Transverse colon (tissue), 4 donors: ENCODE data around the gene DCAF11. TPM values are rescaled to one million over a fixed set of nuclear protein-coding genes. Genes with fewer than 3 reads are reported as not detected.

Source experiments
- DNase-seq: peaks from one replicate; pipeline ENCODE4 v3.0.0-alpha.2; 2019
- H3K27ac ChIP-seq, 4 donors: fragments of 200-600 bp; sonication (generic); 2 replicates each; pipeline ENCODE4 v1.5.1; 2016 to 2018; ENCODE audit warnings: inconsistent platforms in 4 of 4
- H3K27me3 ChIP-seq: fragments of 200-600 bp; sonication (generic); 2 replicates; pipeline ENCODE4 v1.5.1; 2017; ENCODE audit warnings: inconsistent platforms
- H3K36me3 ChIP-seq, 4 donors: fragments of 200-600 bp; sonication (generic); 2 replicates each; pipeline ENCODE4 v1.5.1; 2017 to 2019; ENCODE audit warnings: inconsistent platforms in 4 of 4
- H3K4me1 ChIP-seq, 4 donors: fragments of 200-600 bp; sonication (generic); 2 replicates each; pipeline ENCODE4 v1.5.1; 2017 to 2020; ENCODE audit warnings: inconsistent platforms in 4 of 4
- H3K4me3 ChIP-seq, 4 donors: fragments of 200-600 bp; sonication (generic); 1 replicate in 1 of 4; 2 replicates in 3 of 4; pipeline versions ENCODE4 v1.5.1 to v1.6.1; 2017 to 2019; ENCODE audit warnings: inconsistent platforms in 4 of 4
- H3K9me3 ChIP-seq, 2 donors: fragments of 200-600 bp; sonication (generic); 2 replicates each; pipeline ENCODE4 v1.5.1; 2017 to 2019; ENCODE audit warnings: inconsistent platforms in 2 of 2
- CTCF ChIP-seq, 5 experiments: fragments of 200-600 bp in 3 of 5; fragments of 450-650 bp in 2 of 5; sonication (generic) in 3 of 5; IDR thresholded peaks; 1 replicate in 2 of 5; 2 replicates in 3 of 5; pipeline ENCODE4 v1.5.1; 2016 to 2017; ENCODE audit warnings: antibody characterized with exemption in 5 of 5, inconsistent platforms in 3 of 5, mild to moderate bottlenecking in 2 of 5, moderate library complexity in 1 of 5
- EP300 ChIP-seq: sonication (generic); formaldehyde crosslinking; IDR thresholded peaks from one replicate; pipeline ENCODE4 v1.6.1; 2017; ENCODE audit warnings: antibody characterized with exemption, low read depth
- POLR2A ChIP-seq: fragments of 450-650 bp; IDR thresholded peaks from one replicate; pipeline ENCODE4 v1.6.1; 2016; ENCODE audit warnings: antibody characterized with exemption, mild to moderate bottlenecking, moderate library complexity
- POLR2AphosphoS5 ChIP-seq, 3 donors: sonication (generic); formaldehyde crosslinking; IDR thresholded peaks; one replicate each; pipeline ENCODE4 v1.6.1; 2016; ENCODE audit warnings: antibody characterized with exemption in 3 of 3
- WGBS, 2 donors: methylation state at CpG; one replicate each; pipeline ENCODE4 v1.1.5; 2018; ENCODE audit warnings: low coverage in 1 of 2; 5-methylcytosine and 5-hydroxymethylcytosine counted together
- in situ Hi-C, 4 donors: fragments of 200-750 bp; cut with MboI; loops; one replicate each; pipeline versions ENCODE4 v1.15.0 to v1.15.1; 2017; ENCODE audit warnings: low sequenced_read_pairs in 3 of 4, low pct_ligation_motif_present in 1 of 4, low pct_unique_long_range_greater_than_20kb in 1 of 4
- intact Hi-C: fragments of 100-400 bp; cut with DNase I; formaldehyde crosslinking; loops from one replicate; pipeline ENCODE4 v1.15.1; 2023; ENCODE audit warnings: low total_unique reads
- total RNA-seq, 4 donors: library from RNA; depleted of rRNA; stranded (reverse); fragments of >200 nt; gene quantifications; one replicate each; pipeline ENCODE4 v1.1.0, GENCODE V29; 2016

Gene DCAF11
- total RNA-seq, 4 donors from 2014 or later: 86.4 to 267 (median 198) TPM

- Histone ChIP-seq H3K9me3 (no peaks in the 10 kb centered on the region), H3K4me1 (no peaks in the 10 kb centered on the region), H3K27me3 (no peaks in the 10 kb centered on the region), H3K4me3 (no peak overlapping the region), H3K36me3 (peaks cover 0 to 62% (median 26%) of the 10 kb centered on the region in 4 donors), H3K27ac (no peak overlapping the region)
- intact Hi-C loops: no loop called here
- 94% methylated on average over 4 of the region's 4 CpGs; no CpG with 5 or more reads in 1 of the 2 donors for WGBS, 2 donors
- in situ Hi-C loops: no loop called here
- DNase-seq: no peak
- no peak for TF ChIP-seq EP300
- TF ChIP-seq CTCF (IDR thresholded peaks at IDR 0.05): no peak
- no peak for TF ChIP-seq POLR2A
- no peak for TF ChIP-seq POLR2AphosphoS5 (IDR thresholded peaks at IDR 0.05)
Measured at GRCh38 chr14:24122416-24122815, 7.8 kb downstream of the DCAF11 start.

GRCh38 chr14:24122898-24123297 is 8.3 kb downstream of the DCAF11 start:
- in situ Hi-C loops: no loop called here
- Histone ChIP-seq H3K27ac (no peak overlapping the region), H3K27me3 (no peaks in the 10 kb centered on the region), H3K4me3 (no peak overlapping the region), H3K9me3 (no peaks in the 10 kb centered on the region), H3K4me1 (no peaks in the 10 kb centered on the region), H3K36me3 (peaks cover 0 to 59% (median 24%) of the 10 kb centered on the region in 4 donors)
- TF ChIP-seq POLR2AphosphoS5 (IDR thresholded peaks at IDR 0.05) (no peak), POLR2A (no peak), EP300 (no peak), CTCF (IDR thresholded peaks at IDR 0.05) (no peak)
- DNase-seq: no peak
- intact Hi-C loops: no loop called here
- WGBS, 2 donors: 91% methylated on average over 8 of the region's 8 CpGs; no CpG with 5 or more reads in 1 of the 2 donors

GRCh38 chr14:24123424-24124417 is 9.1 kb downstream of the DCAF11 start:
- peaks cover 0 to 51% (median 20%) of the 10 kb centered on the region in 4 donors for H3K36me3 ChIP-seq
- no peak for DNase-seq

More at GRCh38 chr14:24123424-24124417, 9.1 kb downstream of the DCAF11 start:
- intact Hi-C loops: no loop called here
- H3K4me1 ChIP-seq: no peaks in the 10 kb centered on the region
- 75 to 100% methylated on average over 1 to 9 of the region's 9 CpGs for WGBS, 2 donors
- no peaks in the 10 kb centered on the region for H3K9me3 ChIP-seq
- H3K4me3 ChIP-seq: no peak overlapping the region
- no peak overlapping the region for H3K27ac ChIP-seq
- in situ Hi-C loops: no loop called here
- TF ChIP-seq POLR2A (no peak), POLR2AphosphoS5 (IDR thresholded peaks at IDR 0.05) (no peak), EP300 (no peak), CTCF (IDR thresholded peaks at IDR 0.05) (no peak)
- H3K27me3 ChIP-seq: no peaks in the 10 kb centered on the region
